ENCODE data around the gene PIK3C2B. TPM values are rescaled to one million over a fixed set of nuclear protein-coding genes. Genes with fewer than 3 reads are reported as not detected.

The PIK3C2B gene
- total RNA-seq, 1 donor, result 7.3 TPM

DNA sequence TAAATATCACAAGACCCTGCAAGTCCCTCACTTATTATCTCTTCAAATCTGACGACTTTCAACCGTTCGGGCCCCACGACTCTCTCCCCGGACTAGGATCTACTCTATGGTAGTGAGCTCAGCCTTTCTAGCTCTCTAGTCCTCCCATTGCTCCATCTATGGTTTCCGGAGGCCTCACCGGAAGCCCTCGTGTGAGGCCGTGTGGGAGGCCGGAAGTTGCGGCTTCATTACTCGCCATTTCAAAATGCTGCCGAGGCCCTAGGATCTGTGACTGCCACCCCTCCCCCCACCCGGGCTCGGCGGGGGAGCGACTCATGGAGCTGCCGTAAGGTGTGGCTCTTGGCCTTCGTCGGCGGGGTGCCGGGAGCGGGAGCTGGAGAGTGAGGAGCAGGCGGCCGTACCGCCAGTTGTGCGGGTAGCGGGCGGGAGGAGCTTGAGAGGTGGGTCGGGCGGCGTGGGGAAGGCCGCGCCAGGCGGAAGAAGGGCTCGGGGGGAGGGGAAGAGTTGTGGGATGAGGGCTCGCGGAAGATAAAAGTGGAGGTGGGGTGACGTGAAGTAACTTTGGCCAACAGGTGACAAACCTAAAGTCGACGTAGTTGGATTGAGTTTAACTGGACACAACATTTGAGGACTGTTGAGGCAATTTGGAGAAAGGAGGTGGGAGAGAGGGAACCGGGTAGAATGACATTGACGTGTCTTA lies 21.7 kb upstream of the PIK3C2B start, which contains the start of gene MDM4:
TSS of gene MDM4 (plus strand) at position 227 of the 700 bp plus-strand sequence. CDS start 9,113 bp downstream, outside the sequence.
- H3K4me3 ChIP-seq (ENCODE audit: low read depth, low read length), result peak within 1 kb of the TSS; percentile 79
- TF ChIP-seq, protein P1, sequence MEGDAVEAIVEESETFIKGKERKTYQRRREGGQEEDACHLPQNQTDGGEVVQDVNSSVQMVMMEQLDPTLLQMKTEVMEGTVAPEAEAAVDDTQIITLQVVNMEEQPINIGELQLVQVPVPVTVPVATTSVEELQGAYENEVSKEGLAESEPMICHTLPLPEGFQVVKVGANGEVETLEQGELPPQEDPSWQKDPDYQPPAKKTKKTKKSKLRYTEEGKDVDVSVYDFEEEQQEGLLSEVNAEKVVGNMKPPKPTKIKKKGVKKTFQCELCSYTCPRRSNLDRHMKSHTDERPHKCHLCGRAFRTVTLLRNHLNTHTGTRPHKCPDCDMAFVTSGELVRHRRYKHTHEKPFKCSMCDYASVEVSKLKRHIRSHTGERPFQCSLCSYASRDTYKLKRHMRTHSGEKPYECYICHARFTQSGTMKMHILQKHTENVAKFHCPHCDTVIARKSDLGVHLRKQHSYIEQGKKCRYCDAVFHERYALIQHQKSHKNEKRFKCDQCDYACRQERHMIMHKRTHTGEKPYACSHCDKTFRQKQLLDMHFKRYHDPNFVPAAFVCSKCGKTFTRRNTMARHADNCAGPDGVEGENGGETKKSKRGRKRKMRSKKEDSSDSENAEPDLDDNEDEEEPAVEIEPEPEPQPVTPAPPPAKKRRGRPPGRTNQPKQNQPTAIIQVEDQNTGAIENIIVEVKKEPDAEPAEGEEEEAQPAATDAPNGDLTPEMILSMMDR (IDR thresholded peaks at IDR 0.05; ENCODE audit: insufficient read depth, low read depth, low read length), result no peak
- peak; percentile 97 for DNase-seq (ENCODE audit: low read depth)

DNA sequence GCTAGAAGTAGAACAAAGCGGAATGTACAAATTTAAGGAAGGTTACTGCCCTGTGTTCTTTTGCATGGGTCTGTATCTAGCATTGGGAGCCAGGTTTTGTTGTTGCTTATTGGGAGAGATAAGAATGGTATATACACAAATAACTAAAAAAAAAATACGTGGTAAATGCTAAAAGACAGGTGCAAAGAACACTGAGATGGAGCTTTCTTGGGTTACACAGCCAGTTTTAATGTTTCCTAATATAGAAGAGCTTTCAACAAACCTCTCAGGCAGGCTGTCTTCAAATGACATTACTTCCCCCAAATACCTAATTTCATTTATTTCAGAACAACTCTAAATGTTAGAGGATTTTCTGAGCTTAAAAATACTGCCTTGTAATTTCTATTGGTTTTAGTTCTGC lies 20.2 kb upstream of the PIK3C2B start:
- TF ChIP-seq, protein P1 (IDR thresholded peaks at IDR 0.05; ENCODE audit: insufficient read depth, low read depth, low read length), result no peak
- no peak overlapping the region for H3K4me3 ChIP-seq (ENCODE audit: low read depth, low read length)
- DNase-seq (ENCODE audit: low read depth), result no peak

DNA sequence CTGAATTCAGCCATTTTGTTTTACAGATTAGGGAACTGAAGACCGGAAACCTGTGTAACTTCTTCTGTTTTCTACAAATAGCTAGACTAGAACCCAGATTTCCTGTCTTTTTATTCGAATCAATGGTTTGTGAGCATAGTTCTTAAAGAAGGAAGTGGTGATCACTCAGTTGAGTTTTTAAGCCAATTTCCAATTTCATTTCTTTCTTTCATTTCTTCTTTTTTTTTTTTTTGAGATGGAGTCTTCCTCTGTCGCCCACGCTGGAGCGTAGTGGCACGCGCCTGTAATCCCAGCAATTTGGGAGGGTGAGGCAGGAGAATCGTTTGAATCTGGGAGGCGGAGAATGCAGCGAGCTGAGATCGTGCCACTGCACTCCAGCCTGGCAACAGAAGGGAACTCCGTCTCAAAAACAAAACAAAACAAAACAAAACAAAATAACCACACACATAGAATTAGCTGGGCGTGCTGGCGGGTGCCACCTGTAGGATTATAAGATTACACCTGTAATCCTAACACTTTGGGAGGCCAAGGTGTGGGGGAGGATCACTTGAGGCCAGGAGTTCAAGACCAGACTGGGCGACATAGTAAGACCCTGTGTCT lies 18.6 kb upstream of the PIK3C2B start:
- DNase-seq (ENCODE audit: low read depth), result no peak
- TF ChIP-seq, protein P1 (IDR thresholded peaks at IDR 0.05; ENCODE audit: insufficient read depth, low read depth, low read length), result no peak
- no peak overlapping the region for H3K4me3 ChIP-seq (ENCODE audit: low read depth, low read length)

DNA sequence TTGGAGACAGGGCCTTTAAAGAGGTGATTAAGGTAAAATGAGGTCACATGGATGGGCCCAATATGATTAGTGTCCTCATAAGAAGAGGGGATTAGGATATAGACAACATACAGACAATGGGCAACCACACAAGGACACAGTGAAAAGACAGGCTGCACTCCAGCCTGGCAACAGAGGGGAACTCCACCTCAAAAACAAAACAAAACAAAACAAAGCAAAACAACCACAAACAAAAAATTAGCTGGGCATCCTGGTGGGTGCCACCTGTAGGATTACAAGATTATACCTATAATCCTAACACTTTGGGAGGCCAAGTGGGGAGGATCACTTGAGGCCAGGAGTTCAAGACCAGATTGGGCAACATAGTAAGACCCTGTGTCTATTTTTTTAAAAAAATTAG lies 16.8 kb upstream of the PIK3C2B start:
- DNase-seq (ENCODE audit: low read depth), result no peak
- H3K4me3 ChIP-seq (ENCODE audit: low read depth, low read length), result no peak overlapping the region
- TF ChIP-seq, protein P1 (IDR thresholded peaks at IDR 0.05; ENCODE audit: insufficient read depth, low read depth, low read length), result no peak

DNA sequence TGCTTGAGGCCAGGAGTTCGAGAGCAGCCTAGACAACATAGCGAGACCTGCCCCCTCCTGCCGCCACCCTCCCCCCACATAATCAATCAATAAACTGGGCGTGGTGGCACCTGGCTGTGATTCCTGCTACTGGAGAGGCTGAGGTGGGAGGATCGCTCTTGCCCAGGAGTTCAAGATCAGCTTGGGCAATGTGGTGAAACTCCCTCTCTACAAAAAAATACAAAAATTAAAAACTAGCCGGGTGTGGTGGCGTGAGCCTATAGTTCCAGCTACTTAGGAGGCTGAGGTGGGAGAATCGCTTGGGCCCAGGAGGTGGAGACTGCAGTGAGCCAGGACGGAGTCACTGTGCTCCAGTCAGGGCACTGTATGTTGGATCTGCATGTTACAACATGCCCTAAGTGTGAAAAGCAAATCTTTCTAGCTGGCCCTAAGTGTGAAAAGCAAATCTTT lies 14.6 kb upstream of the PIK3C2B start:
- TF ChIP-seq, protein P1 (IDR thresholded peaks at IDR 0.05; ENCODE audit: insufficient read depth, low read depth, low read length), result no peak
- H3K4me3 ChIP-seq (ENCODE audit: low read depth, low read length), result no peak overlapping the region
- DNase-seq (ENCODE audit: low read depth), result no peak

DNA sequence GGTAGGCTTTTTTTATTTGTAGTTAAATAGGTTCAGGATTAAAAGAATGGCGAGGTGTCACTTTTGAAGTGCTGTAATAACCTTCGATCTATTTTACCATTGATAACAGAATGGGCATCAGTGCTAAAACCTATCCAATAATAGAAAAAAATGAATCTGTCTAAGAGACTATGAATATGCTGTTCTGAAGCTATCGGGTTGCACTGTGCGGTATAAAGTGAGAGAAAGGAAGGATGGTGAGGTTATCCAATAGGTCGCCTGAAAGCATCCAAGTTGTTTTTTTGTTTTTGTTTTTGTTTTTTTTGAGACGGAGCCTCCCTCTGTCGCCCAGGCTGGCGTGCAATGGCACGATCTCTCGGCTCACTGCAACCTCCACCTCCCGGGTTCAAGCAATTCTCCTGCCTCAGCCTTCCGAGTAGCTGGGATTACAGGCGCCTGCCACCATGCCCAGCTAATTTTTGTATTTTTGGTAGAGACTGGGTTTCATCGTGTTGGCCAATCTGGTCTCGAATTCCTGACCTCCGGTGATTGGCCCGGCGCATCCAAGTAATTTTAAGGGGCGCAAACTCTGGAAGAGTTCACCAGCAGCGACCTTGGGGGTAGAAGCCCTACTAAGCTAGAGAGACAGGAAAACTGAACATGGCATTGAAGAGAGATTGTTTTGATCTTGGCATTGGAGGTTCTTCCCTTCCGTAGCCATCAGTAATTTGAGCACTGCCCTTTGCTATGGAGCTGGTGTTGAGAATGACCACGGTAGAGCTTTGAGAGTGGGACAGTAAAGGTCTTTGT lies 12.9 kb upstream of the PIK3C2B start:
- DNase-seq (ENCODE audit: low read depth), result peak; percentile 40
- TF ChIP-seq, protein P1 (IDR thresholded peaks at IDR 0.05; ENCODE audit: insufficient read depth, low read depth, low read length), result no peak
- peak overlapping the region; percentile 56 for H3K4me3 ChIP-seq (ENCODE audit: low read depth, low read length)
